ENCODE data around the gene PBX1. TPM values are rescaled to one million over a fixed set of nuclear protein-coding genes. Genes with fewer than 3 reads are reported as not detected.
A peak's percentile ranks its signal among the peaks of the same experiment; 100 is the strongest.

The PBX1 gene
- total and polyA plus RNA-seq, 2 of the 4 experiments (the other 2 are of a cell fraction), result 13.9 to 17.9 TPM

GRCh38 chr1:164683235-164683634 lies 124.3 kb downstream of the PBX1 start:
- H2BK120ac ChIP-seq (ENCODE audit: low read depth, low read length), result no peak overlapping the region
- H3K4me2 ChIP-seq (ENCODE audit: low read depth, low read length), result no peak overlapping the region
- no peaks in the 10 kb centered on the region for H3K9me3 ChIP-seq (ENCODE audit: control insufficient read depth, insufficient read depth, low read length)
- no peaks in the 10 kb centered on the region for H4K20me1 ChIP-seq (ENCODE audit: insufficient read depth, low read length)
- H3K4me1 ChIP-seq (ENCODE audit: control insufficient read depth, insufficient read depth, low read length), result no peaks in the 10 kb centered on the region; the same call in 1 of the 2 replicates
- ChIA-PET POLR2A (ENCODE audit: unreplicated experiment) (no interaction called here), CTCF (interaction anchor here (0.8 kb wide), 1 partner anchor 105 kb away, joined by 6 read pairs; no protein-coding TSS in a partner anchor)
- no peak overlapping the region for H2AFZ ChIP-seq (replicated peaks; ENCODE audit: low read length, poor library complexity)
- intact Hi-C loops (cut with micrococcal nuclease) (no loop called here), in situ Hi-C loops (cut with MboI; ENCODE audit: low sequenced_read_pairs) (no loop called here), dilution Hi-C loops (cut with HindIII; ENCODE audit: low sequenced_read_pairs, unreplicated experiment) (no loop called here)
- H3K79me1 ChIP-seq (ENCODE audit: low read depth in 1 of 2, low read length in 2 of 2), result no peaks in the 10 kb centered on the region
- WGBS, 2 experiments (ENCODE audit: extremely low coverage in 2 of 2, insufficient read length in 1 of 2), result no CpG with 5 or more reads among the region's 3 CpGs
- no peak overlapping the region for H2BK5ac ChIP-seq (ENCODE audit: low read depth, low read length, poor library complexity, severe bottlenecking)
- H3K56ac ChIP-seq (ENCODE audit: extremely low read depth, insufficient read depth, low read length), result no peak overlapping the region
- BruUV-seq (replicated peaks), result no TSS peak
- ATAC-seq (ENCODE audit: low read depth) (no peak), DNase-seq (no peak)
- H3K9ac ChIP-seq (ENCODE audit: low read depth, low read length), result no peak overlapping the region
- no peak overlapping the region for H4K5ac ChIP-seq (ENCODE audit: low read depth, low read length)
- no peak overlapping the region for H2BK15ac ChIP-seq (ENCODE audit: low read depth, low read length)
- H3K36me3 ChIP-seq (ENCODE audit: control insufficient read depth, insufficient read depth, low read length), result peaks cover 6% of the 10 kb centered on the region
- no peak overlapping the region for H3K23ac ChIP-seq (ENCODE audit: low read depth, low read length)
- H3K27me3 ChIP-seq (ENCODE audit: control insufficient read depth, insufficient read depth, low read length), result no peaks in the 10 kb centered on the region
- no peak overlapping the region for H4K91ac ChIP-seq (ENCODE audit: insufficient read depth, low read depth, low read length)
- H2BK20ac ChIP-seq (ENCODE audit: low read depth, low read length), result no peak overlapping the region
- no peak overlapping the region for H3K4ac ChIP-seq (ENCODE audit: low read depth, low read length)
- H2AK5ac ChIP-seq (ENCODE audit: low read depth, low read length), result no peak overlapping the region
- TF ChIP-seq NFE2L2 (IDR thresholded peaks at IDR 0.05; ENCODE audit: low read depth, low read length), result no peak
- TF ChIP-seq CEBPB (IDR thresholded peaks at IDR 0.05; ENCODE audit: low read depth, low read length), result 0 out of 2 replicates have a peak, but pooled peaks have one; percentile 25
- H3K27ac ChIP-seq (ENCODE audit: insufficient read depth, low read length), result no peak overlapping the region
- H3K9me1 ChIP-seq (ENCODE audit: insufficient read depth, low read length), result no peaks in the 10 kb centered on the region
- H3K18ac ChIP-seq (ENCODE audit: low read depth, low read length), result no peak overlapping the region
- no peak overlapping the region for H2AK9ac ChIP-seq (replicated peaks; ENCODE audit: low read depth, low read length, poor library complexity)
- H3K4me3 ChIP-seq (ENCODE audit: insufficient read depth, low read depth, low read length), result no peak overlapping the region
- H3K14ac ChIP-seq (replicated peaks; ENCODE audit: low read depth, low read length), result no peak overlapping the region
- no peak overlapping the region for H4K8ac ChIP-seq (ENCODE audit: low read depth in 2 of 2, low read length in 2 of 2)
